HepG2 (cell line): ENCODE measurements around the gene IDUA.

Experiments
- CEBPB ChIP-seq: IDR thresholded peaks from 2 replicates; pipeline ENCODE4 v1.6.1; 2011; ENCODE audit warnings: low read depth, low read length, improper control_type of control experiment, borderline replicate concordance
- GABPA ChIP-seq, 2 experiments: IDR thresholded peaks; 2 replicates each; pipeline ENCODE4 v1.6.1; 2011 to 2016; ENCODE audit warnings: low read depth in 2 of 2, low read length in 1 of 2, missing biosample characterization in 1 of 2, missing genetic modification characterization in 1 of 2
- JUN ChIP-seq: sonication (generic); formaldehyde crosslinking; IDR thresholded peaks from 2 replicates; pipeline ENCODE4 v1.4.0; 2020; ENCODE audit warnings: mild to moderate bottlenecking, missing genetic modification reagents
- MZF1 ChIP-seq: sonication (generic); formaldehyde crosslinking; IDR thresholded peaks from 2 replicates; pipeline ENCODE4 v1.8.1; 2023; ENCODE audit warnings: mild to moderate bottlenecking, missing genetic modification reagents, borderline replicate concordance
- NFYC ChIP-seq: IDR thresholded peaks from 2 replicates; pipeline ENCODE4 v1.6.1; 2016; ENCODE audit warnings: missing genetic modification reagents, missing compliant biosample characterization
- TAF1 ChIP-seq: sonication (generic); formaldehyde crosslinking; IDR thresholded peaks from 2 replicates; pipeline ENCODE4 v1.4.0; 2020; ENCODE audit warnings: missing genetic modification reagents
- TF ChIP-seq, protein P1 (sequence below): sonication (generic); formaldehyde crosslinking; IDR thresholded peaks from 2 replicates; pipeline ENCODE4 v1.5.0; 2020; ENCODE audit warnings: mild to moderate bottlenecking, missing genetic modification reagents, moderate library complexity

GRCh38 chr4:1004071-1004418 is 17.2 kb downstream of the IDUA start:
- TF ChIP-seq CEBPB (no peak), JUN (CRISPR knock-in tag) (no peak), GABPA (IDR thresholded peaks at IDR 0.05; ENCODE audit: low read depth, low read length) (no peak), GABPA (CRISPR knock-in tag; IDR thresholded peaks at IDR 0.05; ENCODE audit: low read depth) (no peak), MZF1 (no peak), TAF1 (CRISPR knock-in tag) (no peak), NFYC (no peak)
- TF ChIP-seq, protein P1, sequence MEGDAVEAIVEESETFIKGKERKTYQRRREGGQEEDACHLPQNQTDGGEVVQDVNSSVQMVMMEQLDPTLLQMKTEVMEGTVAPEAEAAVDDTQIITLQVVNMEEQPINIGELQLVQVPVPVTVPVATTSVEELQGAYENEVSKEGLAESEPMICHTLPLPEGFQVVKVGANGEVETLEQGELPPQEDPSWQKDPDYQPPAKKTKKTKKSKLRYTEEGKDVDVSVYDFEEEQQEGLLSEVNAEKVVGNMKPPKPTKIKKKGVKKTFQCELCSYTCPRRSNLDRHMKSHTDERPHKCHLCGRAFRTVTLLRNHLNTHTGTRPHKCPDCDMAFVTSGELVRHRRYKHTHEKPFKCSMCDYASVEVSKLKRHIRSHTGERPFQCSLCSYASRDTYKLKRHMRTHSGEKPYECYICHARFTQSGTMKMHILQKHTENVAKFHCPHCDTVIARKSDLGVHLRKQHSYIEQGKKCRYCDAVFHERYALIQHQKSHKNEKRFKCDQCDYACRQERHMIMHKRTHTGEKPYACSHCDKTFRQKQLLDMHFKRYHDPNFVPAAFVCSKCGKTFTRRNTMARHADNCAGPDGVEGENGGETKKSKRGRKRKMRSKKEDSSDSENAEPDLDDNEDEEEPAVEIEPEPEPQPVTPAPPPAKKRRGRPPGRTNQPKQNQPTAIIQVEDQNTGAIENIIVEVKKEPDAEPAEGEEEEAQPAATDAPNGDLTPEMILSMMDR (CRISPR knock-in tag) = no peak
